SK-N-SH (cell line): ENCODE data around the gene MC1R. TPM values are rescaled to one million over a fixed set of nuclear protein-coding genes. Genes with fewer than 3 reads are reported as not detected.
"Not testable (repeated sequence)": the region's sequence is repeated elsewhere in the genome, so short reads cannot be mapped to it uniquely, and the experiment has no call there.

ENCODE experiments used
- CTCF ChIA-PET: fragments of 300-600, 350-600 bp; formaldehyde crosslinking; extraction: SDS; loops from one replicate; lab custom pipeline; 2021; lab: Yijun Ruan, JAX
- POLR2A ChIA-PET: fragments of 350-600 bp; sonication (Branson Sonifier 250); formaldehyde crosslinking; extraction: SDS; loops from one replicate; lab custom pipeline; 2020; ENCODE audit warnings: antibody characterized with exemption, inconsistent platforms; lab: Yijun Ruan, JAX
- DNase-seq: peaks from one replicate; pipeline ENCODE4 v3.0.0; 2012
- H2AFZ ChIP-seq: fragments of 200-600 bp; sonication (generic); 2 replicates; pipeline ENCODE4 v1.8.1; 2016; ENCODE audit warnings: antibody characterized with exemption, mild to moderate bottlenecking, low read depth
- H3F3A ChIP-seq: fragments of 200-600 bp; sonication (generic); replicated peaks from 2 replicates; pipeline ENCODE3; 2016; ENCODE audit warnings: antibody characterized with exemption, mild to moderate bottlenecking; ENCODE audit not compliant: insufficient read depth
- H3K27ac ChIP-seq, 2 experiments: fragments of 200-500 bp in 1 of 2; fragments of 200-600 bp in 1 of 2; sonication (Bioruptor generic) in 1 of 2; sonication (generic), shearing (Covaris generic) in 1 of 2; 2 replicates each; pipeline versions ENCODE4 v1.5.1 to v1.6.1; 2014 to 2016; ENCODE audit warnings: low read depth in 2 of 2, inconsistent platforms in 1 of 2, low read length in 1 of 2, mild to moderate bottlenecking in 1 of 2, mixed read lengths in 1 of 2
- H3K27me3 ChIP-seq: fragments of 200-600 bp; sonication (generic), shearing (Covaris generic); 2 replicates; pipeline ENCODE4 v1.6.1; 2016; ENCODE audit warnings: mixed run types; ENCODE audit not compliant: insufficient read depth
- H3K36me3 ChIP-seq, 2 experiments: fragments of 200-500 bp in 1 of 2; fragments of 200-600 bp in 1 of 2; sonication (Bioruptor generic) in 1 of 2; sonication (generic) in 1 of 2; replicated peaks in 1 of 2; 2 replicates each; pipeline versions ENCODE3 to v1.5.1; 2014 to 2016; ENCODE audit warnings: low read length in 1 of 2, mild to moderate bottlenecking in 1 of 2; ENCODE audit not compliant: insufficient read depth in 2 of 2, control insufficient read depth in 1 of 2
- H3K4me1 ChIP-seq, 2 experiments: fragments of 200-500 bp in 1 of 2; fragments of 200-600 bp in 1 of 2; sonication (Bioruptor generic) in 1 of 2; sonication (generic), shearing (Covaris generic) in 1 of 2; 2 replicates each; pipeline versions ENCODE4 v1.5.1 to v1.6.1; 2014 to 2016; ENCODE audit warnings: low read depth in 1 of 2, low read length in 1 of 2, mixed run types in 1 of 2; ENCODE audit not compliant: insufficient read depth in 2 of 2, control insufficient read depth in 1 of 2
- H3K4me2 ChIP-seq: fragments of 200-600 bp; sonication (generic), shearing (Covaris generic); 2 replicates; pipeline ENCODE4 v1.6.1; 2017; ENCODE audit warnings: mixed run types
- H3K4me3 ChIP-seq, 2 experiments: fragments of 200-500 bp in 1 of 2; fragments of 200-600 bp in 1 of 2; sonication (Bioruptor generic) in 1 of 2; sonication (generic), shearing (Covaris generic) in 1 of 2; 2 replicates each; pipeline versions ENCODE4 v1.5.1 to v1.8.1; 2014 to 2016; ENCODE audit warnings: low read depth in 2 of 2, inconsistent platforms in 1 of 2, low read length in 1 of 2, mild to moderate bottlenecking in 1 of 2, mixed read lengths in 1 of 2, moderate library complexity in 1 of 2
- H3K79me2 ChIP-seq: fragments of 200-600 bp; sonication (generic); 2 replicates; pipeline ENCODE4 v1.8.1; 2017; ENCODE audit warnings: mild to moderate bottlenecking; ENCODE audit not compliant: insufficient read depth
- H3K9ac ChIP-seq: fragments of 200-600 bp; sonication (generic); 2 replicates; pipeline ENCODE4 v1.6.1; 2017; ENCODE audit warnings: mixed run types
- H3K9me2 ChIP-seq: fragments of 200-600 bp; sonication (generic); 2 replicates; pipeline ENCODE4 v1.6.1; 2017; ENCODE audit warnings: mixed run types
- H3K9me3 ChIP-seq: fragments of 200-600 bp; sonication (generic); 2 replicates; pipeline ENCODE4 v1.6.1; 2017; ENCODE audit warnings: mixed run types, mild to moderate bottlenecking, moderate library complexity
- H4K20me1 ChIP-seq: fragments of 200-600 bp; sonication (generic); 2 replicates; pipeline ENCODE4 v1.6.1; 2017; ENCODE audit warnings: mild to moderate bottlenecking, mixed run types; ENCODE audit not compliant: insufficient read depth
- CTCF ChIP-seq: fragments of 200-600 bp; sonication (generic); IDR thresholded peaks from 2 replicates; pipeline ENCODE4 v1.6.1; 2017; ENCODE audit warnings: antibody characterized with exemption, mild to moderate bottlenecking, moderate library complexity
- FOSL2 ChIP-seq: IDR thresholded peaks from 2 replicates; pipeline ENCODE4 v1.4.0; 2012; ENCODE audit warnings: low read depth, mild to moderate bottlenecking, moderate library complexity, borderline replicate concordance
- FOXJ3 ChIP-seq: sonication (generic); formaldehyde crosslinking; IDR thresholded peaks from 2 replicates; pipeline ENCODE4 v1.5.1; 2020; ENCODE audit warnings: mild to moderate bottlenecking, missing genetic modification reagents
- FOXM1 ChIP-seq: IDR thresholded peaks from 2 replicates; pipeline ENCODE4 v1.4.0; 2012; ENCODE audit warnings: low read depth, mild to moderate bottlenecking
- GATA2 ChIP-seq: sonication (generic); formaldehyde crosslinking; IDR thresholded peaks from 2 replicates; pipeline ENCODE4 v1.5.0; 2020; ENCODE audit warnings: mild to moderate bottlenecking, missing genetic modification reagents
- IRF3 ChIP-seq: fragments of 150-350 bp; IDR thresholded peaks from 2 replicates; pipeline ENCODE4 v1.6.1; 2016; ENCODE audit warnings: mild to moderate bottlenecking, low read depth, low read length
- MEF2A ChIP-seq: IDR thresholded peaks from 2 replicates; pipeline ENCODE4 v1.4.0; 2012; ENCODE audit warnings: low read depth, borderline replicate concordance
- NFIC ChIP-seq: IDR thresholded peaks from 2 replicates; pipeline ENCODE4 v1.4.0; 2012; ENCODE audit warnings: borderline replicate concordance
- RCOR1 ChIP-seq: fragments of 150-350 bp; IDR thresholded peaks from 2 replicates; pipeline ENCODE4 v1.6.1; 2017; ENCODE audit warnings: antibody characterized with exemption, low read length
- REST ChIP-seq: IDR thresholded peaks from 2 replicates; pipeline ENCODE4 v1.6.1; 2012; ENCODE audit warnings: mild to moderate bottlenecking, low read depth, low read length, moderate library complexity
- RFX5 ChIP-seq: IDR thresholded peaks from 2 replicates; pipeline ENCODE4 v1.6.1; 2012; ENCODE audit warnings: mild to moderate bottlenecking, improper control_type of control experiment, low read length
- RXRA ChIP-seq: IDR thresholded peaks from 2 replicates; pipeline ENCODE4 v1.4.0; 2012; ENCODE audit warnings: low read depth, mild to moderate bottlenecking, borderline replicate concordance
- TEAD4 ChIP-seq: IDR thresholded peaks from 2 replicates; pipeline ENCODE4 v1.4.0; 2012; ENCODE audit warnings: mild to moderate bottlenecking, borderline replicate concordance; ENCODE audit not compliant: insufficient read depth
- WGBS: methylation state at CpG from one replicate; pipeline ENCODE4 v1.1.6; 2017; ENCODE audit warnings: low lambda C conversion rate; 5-methylcytosine and 5-hydroxymethylcytosine counted together
- polyA plus RNA-seq, 3 experiments: library from polyadenylated mRNA; depleted of rRNA; stranded (reverse); fragments of >200 nt; gene quantifications; 2 replicates each; pipeline ENCODE4 v1.2.3, GENCODE V29; 2012
- TF ChIP-seq, protein P1 (sequence below): fragments of 150-350 bp; IDR thresholded peaks from 2 replicates; pipeline ENCODE4 v1.6.1; 2017; ENCODE audit warnings: antibody characterized with exemption, low read length, low read depth, borderline replicate concordance
- TF ChIP-seq, protein P2 (sequence below): IDR thresholded peaks from 2 replicates; pipeline ENCODE4 v1.4.0; 2012; ENCODE audit warnings: low read depth
- TF ChIP-seq, protein P3 (sequence below): IDR thresholded peaks from 2 replicates; pipeline ENCODE4; 2012

MC1R gene
- polyA plus RNA-seq, 1 of the 3 experiments (the other 2 are of a cell fraction): 11.1 TPM

DNA sequence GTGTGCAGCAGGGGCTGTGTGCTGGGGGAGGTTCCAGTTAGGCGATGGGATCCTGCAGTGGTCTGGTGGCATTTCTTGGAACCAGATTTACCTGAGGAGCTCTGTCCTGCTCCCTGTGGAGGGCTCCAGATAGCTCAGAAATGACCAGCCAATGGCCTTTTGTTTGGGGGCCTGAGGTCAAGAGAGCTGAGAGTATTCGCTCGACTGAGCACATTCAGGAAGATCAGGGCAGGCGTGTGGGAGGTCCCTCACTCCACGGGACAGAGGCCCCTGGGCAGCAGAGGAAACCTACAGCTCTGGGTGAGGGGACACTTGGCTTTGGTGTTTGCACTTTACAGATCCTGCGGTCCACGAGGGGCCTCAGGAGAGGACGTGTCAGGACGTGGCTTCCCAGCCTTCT lies 48.1 kb downstream of the MC1R start:
- ChIA-PET CTCF (interaction anchor here (0.9 to 1.1 kb wide), 3 partner anchors 13 to 18 kb away, joined by 3 read pairs; partner anchors contain the start of gene DEF8), POLR2A (no interaction called here)
- no peaks in the 10 kb centered on the region for H3K9me3 ChIP-seq
- no peaks in the 10 kb centered on the region for H4K20me1 ChIP-seq
- peaks cover 12% of the 10 kb centered on the region for H3F3A ChIP-seq
- H3K4me1 ChIP-seq: peaks cover 4 to 13% of the 10 kb centered on the region in 2 experiments; a peak in 3 of 4 replicates
- H3K27me3 ChIP-seq: no peaks in the 10 kb centered on the region
- DNase-seq: no peak
- no peak overlapping the region for H3K4me3 ChIP-seq
- 85% methylated on average over 5 of the region's 9 CpGs for WGBS
- H3K9me2 ChIP-seq: no peaks in the 10 kb centered on the region
- H3K79me2 ChIP-seq: peaks cover 18% of the 10 kb centered on the region
- no peak overlapping the region for H3K9ac ChIP-seq
- H3K4me2 ChIP-seq: no peak overlapping the region
- peaks cover 6 to 16% of the 10 kb centered on the region in 2 experiments for H3K36me3 ChIP-seq
- H3K27ac ChIP-seq: no peak overlapping the region; a peak in 1 of 4 replicates
- no peak for TF ChIP-seq FOXJ3 (CRISPR knock-in tag)
- TF ChIP-seq NFIC: no peak
- TF ChIP-seq RFX5: no peak
- TF ChIP-seq CTCF: no peak
- TF ChIP-seq FOXM1: no peak
- TF ChIP-seq, protein P1, sequence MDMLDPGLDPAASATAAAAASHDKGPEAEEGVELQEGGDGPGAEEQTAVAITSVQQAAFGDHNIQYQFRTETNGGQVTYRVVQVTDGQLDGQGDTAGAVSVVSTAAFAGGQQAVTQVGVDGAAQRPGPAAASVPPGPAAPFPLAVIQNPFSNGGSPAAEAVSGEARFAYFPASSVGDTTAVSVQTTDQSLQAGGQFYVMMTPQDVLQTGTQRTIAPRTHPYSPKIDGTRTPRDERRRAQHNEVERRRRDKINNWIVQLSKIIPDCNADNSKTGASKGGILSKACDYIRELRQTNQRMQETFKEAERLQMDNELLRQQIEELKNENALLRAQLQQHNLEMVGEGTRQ: no peak
- TF ChIP-seq REST: no peak
- TF ChIP-seq, protein P2, sequence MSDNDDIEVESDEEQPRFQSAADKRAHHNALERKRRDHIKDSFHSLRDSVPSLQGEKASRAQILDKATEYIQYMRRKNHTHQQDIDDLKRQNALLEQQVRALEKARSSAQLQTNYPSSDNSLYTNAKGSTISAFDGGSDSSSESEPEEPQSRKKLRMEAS: no peak
- no peak for TF ChIP-seq RCOR1
- no peak for TF ChIP-seq GATA2
- TF ChIP-seq MEF2A: no peak
- no peak for TF ChIP-seq RXRA
- TF ChIP-seq, protein P3, sequence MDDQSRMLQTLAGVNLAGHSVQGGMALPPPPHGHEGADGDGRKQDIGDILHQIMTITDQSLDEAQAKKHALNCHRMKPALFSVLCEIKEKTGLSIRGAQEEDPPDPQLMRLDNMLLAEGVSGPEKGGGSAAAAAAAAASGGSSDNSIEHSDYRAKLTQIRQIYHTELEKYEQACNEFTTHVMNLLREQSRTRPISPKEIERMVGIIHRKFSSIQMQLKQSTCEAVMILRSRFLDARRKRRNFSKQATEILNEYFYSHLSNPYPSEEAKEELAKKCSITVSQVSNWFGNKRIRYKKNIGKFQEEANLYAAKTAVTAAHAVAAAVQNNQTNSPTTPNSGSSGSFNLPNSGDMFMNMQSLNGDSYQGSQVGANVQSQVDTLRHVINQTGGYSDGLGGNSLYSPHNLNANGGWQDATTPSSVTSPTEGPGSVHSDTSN: no peak
- TF ChIP-seq TEAD4: no peak
- no peak for TF ChIP-seq IRF3
- no peak for TF ChIP-seq FOSL2
- H2AFZ ChIP-seq: no peak overlapping the region

- 85% methylated on average over 5 of the region's 5 CpGs for WGBS
- H3K9me3 ChIP-seq, H4K20me1 ChIP-seq, H3K27ac ChIP-seq, H2AFZ ChIP-seq, CTCF ChIA-PET, H3K9me2 ChIP-seq, H3K4me2 ChIP-seq, H3K27me3 ChIP-seq, DNase-seq, H3K4me3 ChIP-seq, POLR2A ChIA-PET, H3K9ac ChIP-seq: not testable (repeated sequence)
- Histone ChIP-seq H3K36me3 (peaks cover 6 to 16% of the 10 kb centered on the region in 2 experiments), H3K79me2 (peaks cover 23% of the 10 kb centered on the region), H3K4me1 (peaks cover 7 to 17% of the 10 kb centered on the region in 2 experiments; a peak in 3 of 4 replicates), H3F3A (peaks cover 12% of the 10 kb centered on the region)
Observed at GRCh38 chr16:89967436-89967835, 48.8 kb downstream of the MC1R start.
